ACC112 (cell line): ENCODE data around the gene HBP1.
"Not testable (repeated sequence)": the region's sequence is repeated elsewhere in the genome, so short reads cannot be mapped to it uniquely, and the experiment has no call there.

ENCODE experiments used
- H2AFZ ChIP-seq: fragments of 200-600 bp; sonication (generic); one replicate; pipeline ENCODE4 v1.6.0; 2017; ENCODE audit warnings: antibody characterized with exemption, low read length; ENCODE audit not compliant: unreplicated experiment
- H3K27ac ChIP-seq: fragments of 200-600 bp; sonication (generic); 2 replicates; pipeline ENCODE4 v1.5.1; 2014; ENCODE audit warnings: low read depth, mild to moderate bottlenecking, antibody characterized with exemption, low read length, moderate library complexity
- H3K27me3 ChIP-seq: fragments of 200-600 bp; sonication (generic); 2 replicates; pipeline ENCODE4 v1.6.1; 2014; ENCODE audit warnings: mild to moderate bottlenecking, antibody characterized with exemption, low read length, moderate library complexity, mixed read lengths; ENCODE audit not compliant: insufficient read depth
- H3K36me3 ChIP-seq: fragments of 200-600 bp; sonication (generic); 2 replicates; pipeline ENCODE4 v1.6.1; 2016; ENCODE audit warnings: mild to moderate bottlenecking, antibody characterized with exemption, low read length, moderate library complexity, mixed read lengths; ENCODE audit not compliant: insufficient read depth
- H3K4me1 ChIP-seq: fragments of 200-600 bp; sonication (generic); one replicate; pipeline ENCODE4 v1.6.1; 2016; ENCODE audit warnings: low read length, mixed read lengths; ENCODE audit not compliant: insufficient read depth, unreplicated experiment, control insufficient read depth
- H3K4me3 ChIP-seq: fragments of 200-600 bp; sonication (generic); 2 replicates; pipeline ENCODE4 v1.5.1; 2014; ENCODE audit warnings: mild to moderate bottlenecking, low read depth, low read length
- H3K79me2 ChIP-seq: fragments of 200-600 bp; sonication (generic); one replicate; pipeline ENCODE4 v1.6.0; 2016; ENCODE audit warnings: low read length; ENCODE audit not compliant: control insufficient read depth, unreplicated experiment, insufficient read depth

The HBP1 gene

DNA sequence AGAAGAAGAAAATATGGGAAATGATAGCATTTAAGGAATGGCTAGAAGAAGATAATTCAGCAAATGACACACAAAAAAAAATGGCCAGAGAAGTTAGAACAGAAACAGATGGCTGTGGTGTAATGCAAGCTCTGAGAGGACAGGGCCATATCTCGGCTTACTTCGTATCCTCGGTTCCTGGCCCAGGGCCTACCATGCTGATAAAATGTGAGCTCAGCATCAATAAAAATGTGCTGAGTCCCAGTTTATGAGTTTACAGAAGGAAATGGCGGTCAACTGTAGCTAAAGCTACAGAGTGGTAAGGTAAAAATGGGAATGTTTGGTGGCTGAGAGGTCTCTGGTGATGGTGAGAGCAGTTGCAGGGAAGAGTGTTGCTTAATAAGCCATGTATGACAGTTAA, 40.8 kb downstream of the HBP1 start:
- Histone ChIP-seq H3K27ac (no peak overlapping the region), H3K27me3 (no peaks in the 10 kb centered on the region), H3K36me3 (no peaks in the 10 kb centered on the region), H3K4me3 (no peak overlapping the region), H2AFZ (no peak overlapping the region), H3K4me1 (no peaks in the 10 kb centered on the region), H3K79me2 (no peaks in the 10 kb centered on the region)

- Histone ChIP-seq H3K4me1 (no peaks in the 10 kb centered on the region), H3K36me3 (no peaks in the 10 kb centered on the region), H2AFZ (no peak overlapping the region), H3K27me3 (no peaks in the 10 kb centered on the region), H3K4me3 (no peak overlapping the region), H3K27ac (no peak overlapping the region), H3K79me2 (no peaks in the 10 kb centered on the region)
These were observed 41.6 kb downstream of the HBP1 start for GRCh38 chr7:107210400-107210799.

- no peaks in the 10 kb centered on the region for H3K27me3 ChIP-seq
- H3K79me2 ChIP-seq = no peaks in the 10 kb centered on the region
- H2AFZ ChIP-seq = no peak overlapping the region
- no peak overlapping the region for H3K4me3 ChIP-seq
- no peak overlapping the region for H3K27ac ChIP-seq
- H3K4me1 ChIP-seq = no peaks in the 10 kb centered on the region
- no peaks in the 10 kb centered on the region for H3K36me3 ChIP-seq
These were observed 43.9 kb downstream of the HBP1 start for GRCh38 chr7:107212725-107213124.

DNA sequence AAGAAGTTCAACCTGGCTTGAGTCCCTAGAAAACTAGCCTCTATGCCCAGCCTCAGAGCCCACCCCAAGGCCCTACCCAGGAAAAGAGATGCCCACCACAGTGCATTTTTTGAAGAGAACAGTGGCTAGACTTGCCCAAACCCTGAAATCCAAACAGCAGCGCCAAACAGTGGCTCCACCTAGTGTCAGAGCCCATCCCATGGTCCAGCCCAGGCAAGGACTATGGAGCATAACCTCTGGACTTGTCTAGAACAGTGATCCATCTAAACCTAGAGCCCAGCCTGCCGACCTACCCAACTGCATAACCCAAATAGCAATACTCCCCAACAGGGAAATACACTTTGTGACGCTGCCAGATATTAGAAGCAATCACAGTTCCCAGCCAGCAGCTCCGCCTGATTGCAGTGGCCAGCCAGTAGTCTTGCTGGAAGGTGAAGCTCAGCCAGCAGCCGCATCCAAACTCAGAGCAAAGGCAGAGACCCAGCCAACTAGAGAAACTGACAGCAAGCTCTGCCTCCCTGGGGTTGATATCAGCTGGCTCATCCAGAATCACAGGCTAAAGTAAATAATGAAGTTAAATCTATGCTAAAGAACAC, 44.5 kb downstream of the HBP1 start:
- H3K4me3 ChIP-seq = no peak overlapping the region
- no peak overlapping the region for H3K27ac ChIP-seq
- H3K27me3 ChIP-seq = no peaks in the 10 kb centered on the region
- no peaks in the 10 kb centered on the region for H3K79me2 ChIP-seq
- no peaks in the 10 kb centered on the region for H3K4me1 ChIP-seq
- H2AFZ ChIP-seq = no peak overlapping the region
- H3K36me3 ChIP-seq = no peaks in the 10 kb centered on the region

- Histone ChIP-seq H3K27me3 (no peaks in the 10 kb centered on the region), H3K4me1 (no peaks in the 10 kb centered on the region), H3K4me3 (no peak overlapping the region), H3K79me2 (no peaks in the 10 kb centered on the region), H2AFZ (no peak overlapping the region), H3K36me3 (no peaks in the 10 kb centered on the region), H3K27ac (no peak overlapping the region)
These were observed 45.1 kb downstream of the HBP1 start for GRCh38 chr7:107213945-107214344.

DNA sequence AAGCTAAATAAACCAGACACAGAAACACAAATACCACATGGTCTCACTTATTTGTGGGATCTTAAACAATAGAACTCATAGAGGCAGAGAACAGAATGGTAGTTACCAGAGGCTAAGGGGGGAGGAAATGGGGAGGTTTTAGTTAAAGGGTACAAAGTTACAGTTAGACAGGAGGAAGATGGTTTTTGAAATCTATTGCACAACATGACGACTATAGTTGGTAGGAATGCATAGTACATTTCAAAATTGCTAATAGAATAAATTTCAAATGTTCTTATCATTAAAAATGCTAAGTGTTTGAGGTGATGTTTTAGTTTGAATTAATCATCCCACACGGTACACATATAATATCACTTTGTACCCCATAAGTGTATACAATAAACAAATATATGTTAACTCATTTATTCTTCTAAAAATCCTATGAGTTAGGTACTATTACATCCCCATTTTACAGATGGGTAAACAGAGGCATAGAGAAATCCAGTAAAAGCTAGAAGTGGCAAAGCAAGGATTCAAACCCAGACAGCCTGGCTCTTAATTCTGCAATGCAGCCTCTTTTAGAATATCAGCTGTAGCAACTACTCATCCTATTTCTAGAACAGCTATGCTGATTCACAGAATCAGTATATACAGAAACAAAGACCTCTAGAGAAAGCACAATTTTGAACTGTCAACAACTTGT, 50.9 kb downstream of the HBP1 start:
- Histone ChIP-seq H3K36me3 (no peaks in the 10 kb centered on the region), H3K27ac (no peak overlapping the region), H2AFZ (no peak overlapping the region), H3K4me3 (no peak overlapping the region), H3K4me1 (no peaks in the 10 kb centered on the region), H3K79me2 (no peaks in the 10 kb centered on the region), H3K27me3 (no peaks in the 10 kb centered on the region)

DNA sequence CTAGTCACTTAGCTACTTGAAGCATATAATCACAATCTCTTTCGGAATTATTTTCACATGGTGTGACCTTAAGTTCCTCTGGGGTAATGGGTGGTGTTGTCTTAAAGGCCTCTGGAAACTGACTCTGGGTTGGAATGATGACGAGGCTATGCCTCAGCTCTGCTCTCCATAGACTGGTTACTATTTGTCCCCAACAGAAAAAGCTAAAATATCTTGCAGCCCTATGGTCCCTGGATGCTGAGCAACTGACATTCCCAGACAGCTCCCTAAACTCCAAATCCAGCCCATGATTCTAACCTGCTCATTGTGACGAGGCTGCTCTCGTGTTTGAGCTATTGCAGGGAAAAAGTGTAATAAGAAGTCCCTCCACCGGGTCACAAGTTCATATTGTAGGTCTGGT, 51.6 kb downstream of the HBP1 start:
- H3K4me3 ChIP-seq = no peak overlapping the region
- H2AFZ ChIP-seq = no peak overlapping the region
- no peaks in the 10 kb centered on the region for H3K36me3 ChIP-seq
- no peaks in the 10 kb centered on the region for H3K4me1 ChIP-seq
- H3K27me3 ChIP-seq = no peaks in the 10 kb centered on the region
- no peaks in the 10 kb centered on the region for H3K79me2 ChIP-seq
- no peak overlapping the region for H3K27ac ChIP-seq

- H3K4me3 ChIP-seq, H3K27ac ChIP-seq, H3K27me3 ChIP-seq, H3K36me3 ChIP-seq, H3K4me1 ChIP-seq, H3K79me2 ChIP-seq, H2AFZ ChIP-seq: not testable (repeated sequence)
These were observed 52.0 kb downstream of the HBP1 start for GRCh38 chr7:107220806-107221205.

DNA sequence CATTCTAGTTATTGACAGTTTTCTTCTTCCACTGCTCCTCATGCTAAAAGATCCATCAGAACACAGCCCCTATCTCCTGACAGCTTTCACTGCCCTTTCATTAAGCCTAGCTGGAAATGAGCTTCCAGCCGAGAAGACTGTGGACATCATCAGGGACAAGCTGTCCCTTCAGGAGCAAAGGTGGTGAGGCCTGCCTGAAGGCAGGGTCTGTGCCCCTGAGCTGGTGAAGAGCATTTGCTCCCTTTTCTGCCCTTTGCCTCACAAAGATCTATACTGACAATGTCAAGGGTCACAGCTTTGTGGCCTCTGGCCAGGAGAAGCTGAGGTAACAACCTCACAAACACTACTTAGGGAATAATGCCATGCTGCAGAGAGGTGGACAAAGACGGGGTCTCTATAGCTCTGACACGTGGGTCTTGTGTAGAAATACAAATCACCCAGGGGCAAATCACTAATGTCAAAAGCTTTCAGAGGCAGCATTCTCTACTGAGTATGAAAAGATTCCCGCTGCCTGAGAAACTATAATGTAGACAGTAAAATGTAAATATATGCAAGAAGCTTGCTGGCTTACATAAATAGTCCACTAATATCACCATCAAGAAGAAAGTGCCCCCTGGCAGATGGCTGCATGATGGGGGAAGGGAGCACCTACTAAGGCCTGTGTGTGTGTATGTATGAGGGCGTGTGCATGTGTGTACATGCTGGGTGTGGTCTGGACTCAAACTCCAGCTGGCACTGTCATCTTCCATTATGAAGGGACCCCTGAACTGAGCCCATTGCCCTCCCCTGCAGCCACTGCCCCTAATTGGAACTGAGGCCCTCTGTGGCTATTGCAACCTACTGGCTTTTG, 55.8 kb downstream of the HBP1 start:
- Histone ChIP-seq H3K27ac (no peak overlapping the region), H3K27me3 (no peaks in the 10 kb centered on the region)

DNA sequence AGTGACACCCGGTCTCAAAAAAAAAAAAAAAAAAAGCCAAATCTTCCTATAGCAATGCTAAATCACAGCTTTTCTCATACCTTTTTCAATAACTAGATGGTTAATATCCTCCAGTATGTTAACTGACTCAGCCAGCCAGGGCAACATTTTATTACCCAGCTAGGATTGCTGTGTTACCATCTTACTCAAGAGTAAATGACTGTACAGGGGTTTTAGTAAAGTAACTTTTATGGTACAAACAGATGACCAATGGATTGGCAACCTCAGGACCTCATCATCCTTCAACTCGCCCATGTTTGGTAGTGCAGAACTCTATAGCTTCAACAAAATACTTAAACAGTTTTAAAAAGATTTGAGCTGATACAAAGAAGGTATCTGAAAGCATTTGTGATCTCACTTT, 59.5 kb downstream of the HBP1 start:
- no peaks in the 10 kb centered on the region for H3K36me3 ChIP-seq
- H3K27ac ChIP-seq = no peak overlapping the region
- H3K4me1 ChIP-seq = peaks cover 16% of the 10 kb centered on the region
- H3K79me2 ChIP-seq = no peaks in the 10 kb centered on the region
- no peaks in the 10 kb centered on the region for H3K27me3 ChIP-seq
- H3K4me3 ChIP-seq = no peak overlapping the region
- no peak overlapping the region for H2AFZ ChIP-seq

More for the DNA sequence above, 55.8 kb downstream of the HBP1 start:
- no peaks in the 10 kb centered on the region for H3K79me2 ChIP-seq
- H3K36me3 ChIP-seq = no peaks in the 10 kb centered on the region
- peaks cover 4% of the 10 kb centered on the region for H3K4me1 ChIP-seq
- no peak overlapping the region for H3K4me3 ChIP-seq
- H2AFZ ChIP-seq = no peak overlapping the region

- peak overlapping the region; percentile 47 for H3K27ac ChIP-seq
- H3K36me3 ChIP-seq = no peaks in the 10 kb centered on the region
- H3K27me3 ChIP-seq = no peaks in the 10 kb centered on the region
These were observed 61.5 kb downstream of the HBP1 start for GRCh38 chr7:107230334-107230733.

More at GRCh38 chr7:107230334-107230733, 61.5 kb downstream of the HBP1 start:
- H3K4me3 ChIP-seq = no peak overlapping the region
- H2AFZ ChIP-seq = no peak overlapping the region
- peaks cover 16% of the 10 kb centered on the region for H3K4me1 ChIP-seq
- H3K79me2 ChIP-seq = no peaks in the 10 kb centered on the region
